GM23248 (cell line): ENCODE data around the gene LNX2. TPM values are rescaled to one million over a fixed set of nuclear protein-coding genes. Genes with fewer than 3 reads are reported as not detected.

Experiments
- DNase-seq: peaks from one replicate; pipeline ENCODE4 v3.0.0-alpha.2; 2015
- H2AFZ ChIP-seq: fragments of 200-600 bp; sonication (generic); 2 replicates; pipeline ENCODE4 v1.6.1; 2016; ENCODE audit warnings: antibody characterized with exemption
- H3F3A ChIP-seq: fragments of 200-600 bp; sonication (generic); 2 replicates; pipeline ENCODE4 v1.6.1; 2016; ENCODE audit warnings: mild to moderate bottlenecking, antibody characterized with exemption, mixed run types; ENCODE audit not compliant: insufficient read depth
- H3K27ac ChIP-seq: fragments of 200-600 bp; sonication (generic); 2 replicates; pipeline ENCODE4 v1.5.1; 2016; ENCODE audit warnings: mild to moderate bottlenecking
- H3K27me3 ChIP-seq: fragments of 200-600 bp; sonication (generic); replicated peaks from 2 replicates; pipeline ENCODE4 v1.6.1; 2016; ENCODE audit warnings: mild to moderate bottlenecking; ENCODE audit not compliant: insufficient read depth
- H3K36me3 ChIP-seq: fragments of 200-600 bp; sonication (generic); 2 replicates; pipeline ENCODE4 v1.6.1; 2016; ENCODE audit warnings: low read depth, mild to moderate bottlenecking
- H3K4me1 ChIP-seq: fragments of 200-600 bp; sonication (generic); 2 replicates; pipeline ENCODE4 v1.6.1; 2016; ENCODE audit warnings: mild to moderate bottlenecking; ENCODE audit not compliant: insufficient read depth
- H3K4me2 ChIP-seq: fragments of 200-600 bp; sonication (generic); one replicate; pipeline ENCODE4 v1.6.1; 2016; ENCODE audit warnings: mild to moderate bottlenecking; ENCODE audit not compliant: unreplicated experiment
- H3K4me3 ChIP-seq: fragments of 200-600 bp; sonication (generic); 2 replicates; pipeline ENCODE4 v1.5.1; 2016; ENCODE audit warnings: mild to moderate bottlenecking
- H3K79me2 ChIP-seq: fragments of 200-600 bp; sonication (generic); 2 replicates; pipeline ENCODE4 v1.6.1; 2016; ENCODE audit warnings: mild to moderate bottlenecking; ENCODE audit not compliant: insufficient read depth
- H3K9ac ChIP-seq: fragments of 200-600 bp; sonication (generic); 2 replicates; pipeline ENCODE4 v1.6.1; 2016; ENCODE audit warnings: mild to moderate bottlenecking
- H3K9me2 ChIP-seq: fragments of 200-600 bp; sonication (generic); 2 replicates; pipeline ENCODE4 v1.6.1; 2016; ENCODE audit warnings: mixed run types, mild to moderate bottlenecking, moderate library complexity; ENCODE audit not compliant: insufficient read depth
- H3K9me3 ChIP-seq: fragments of 200-600 bp; sonication (generic); one replicate; pipeline ENCODE4 v1.6.1; 2017; ENCODE audit warnings: low read depth
- H4K20me1 ChIP-seq: fragments of 200-600 bp; sonication (generic); 2 replicates; pipeline ENCODE4 v1.6.0; 2016; ENCODE audit not compliant: insufficient read depth
- EZH2 ChIP-seq: fragments of 200-600 bp; sonication (generic); IDR thresholded peaks from 2 replicates; pipeline ENCODE4 v1.6.1; 2018; ENCODE audit warnings: antibody characterized with exemption, mild to moderate bottlenecking; ENCODE audit not compliant: insufficient read depth, poor library complexity, severe bottlenecking
- EZH2phosphoT487 ChIP-seq: fragments of 200-600 bp; sonication (generic); IDR thresholded peaks from 2 replicates; pipeline ENCODE4 v1.6.1; 2018; ENCODE audit warnings: antibody characterized with exemption, moderate library complexity, mild to moderate bottlenecking, low read depth; ENCODE audit not compliant: insufficient read depth
- WGBS, 2 experiments: methylation state at CpG; one replicate each; pipeline ENCODE4 v1.1.6; 2015 to 2017; ENCODE audit warnings: low lambda C conversion rate in 2 of 2, low coverage in 1 of 2; ENCODE audit errors: missing lambda C conversion rate in 2 of 2; 5-methylcytosine and 5-hydroxymethylcytosine counted together
- in situ Hi-C: fragments of 300-500 bp; cut with MboI; formaldehyde crosslinking; loops from 2 replicates; pipeline ENCODE4 v1.15.0; 2020
- polyA plus RNA-seq: library from polyadenylated mRNA; unstranded; fragments of >200 nt; fragmentation: Nextera tagmentation; extraction: Ambion mirVana; gene quantifications from 2 replicates; pipeline ENCODE4 v1.2.1, GENCODE V29; 2016
- total RNA-seq: library from RNA; depleted of rRNA; stranded (reverse); fragments of >200 nt; shearing (Covaris generic); gene quantifications from 2 replicates; pipeline ENCODE4 v1.2.3, GENCODE V29; 2014

LNX2 gene
- total and polyA plus RNA-seq, 2 experiments from 2014 or later, result 2.0 to 2.6 TPM

GRCh38 chr13:27654816-27655215 is 34.5 kb upstream of the LNX2 start:
- H3K9me2 ChIP-seq, result no peaks in the 10 kb centered on the region
- H3K36me3 ChIP-seq, result peaks cover 13% of the 10 kb centered on the region
- WGBS, 2 experiments, result 100% methylated on average over 1 of the region's 1 CpG
- H3K4me1 ChIP-seq, result peaks cover 17% of the 10 kb centered on the region
- H4K20me1 ChIP-seq, result 0 out of 2 replicates have a peak, but pooled peaks cover 5% of the 10 kb centered on the region
- no peak for TF ChIP-seq EZH2
- no peak for TF ChIP-seq EZH2phosphoT487
- H3K9ac ChIP-seq, result no peak overlapping the region
- no peaks in the 10 kb centered on the region for H3K9me3 ChIP-seq
- no peaks in the 10 kb centered on the region for H3K27me3 ChIP-seq
- no peak for DNase-seq
- H3F3A ChIP-seq, result no peaks in the 10 kb centered on the region
- in situ Hi-C loops, result no loop called here
- no peak overlapping the region for H2AFZ ChIP-seq
- H3K4me3 ChIP-seq, result no peak overlapping the region
- no peak overlapping the region for H3K27ac ChIP-seq
- no peak overlapping the region for H3K4me2 ChIP-seq
- H3K79me2 ChIP-seq, result peaks cover 31% of the 10 kb centered on the region

- no peaks in the 10 kb centered on the region for H3K9me2 ChIP-seq
- H4K20me1 ChIP-seq, result 0 out of 2 replicates have a peak, but pooled peaks cover 5% of the 10 kb centered on the region
- H3K27ac ChIP-seq, result no peak overlapping the region
- H3K4me2 ChIP-seq, result no peak overlapping the region
- H3K9me3 ChIP-seq, result no peaks in the 10 kb centered on the region
- no peaks in the 10 kb centered on the region for H3K27me3 ChIP-seq
- WGBS, 2 experiments, result 49 to 50% methylated on average over 3 of the region's 3 CpGs
- H3K4me3 ChIP-seq, result no peak overlapping the region
- H3K4me1 ChIP-seq, result peaks cover 15% of the 10 kb centered on the region
- no peak overlapping the region for H3K9ac ChIP-seq
- peaks cover 21% of the 10 kb centered on the region for H3K36me3 ChIP-seq
- TF ChIP-seq EZH2, result no peak
- no peak for TF ChIP-seq EZH2phosphoT487
- no peak for DNase-seq
- peaks cover 31% of the 10 kb centered on the region for H3K79me2 ChIP-seq
- no peak overlapping the region for H2AFZ ChIP-seq
- H3F3A ChIP-seq, result no peaks in the 10 kb centered on the region
- in situ Hi-C loops, result no loop called here
These were observed 33.7 kb upstream of the LNX2 start for GRCh38 chr13:27654059-27654458.

GRCh38 chr13:27650312-27650711 is 30.0 kb upstream of the LNX2 start:
- Histone ChIP-seq H3K9me3 (no peaks in the 10 kb centered on the region), H2AFZ (no peak overlapping the region), H3K4me1 (no peaks in the 10 kb centered on the region), H3F3A (no peaks in the 10 kb centered on the region), H3K36me3 (peaks cover 26% of the 10 kb centered on the region), H4K20me1 (0 out of 2 replicates have a peak, but pooled peaks cover 1% of the 10 kb centered on the region), H3K79me2 (peaks cover 42% of the 10 kb centered on the region), H3K9me2 (no peaks in the 10 kb centered on the region), H3K4me2 (no peak overlapping the region), H3K9ac (no peak overlapping the region), H3K27ac (no peak overlapping the region), H3K4me3 (no peak overlapping the region), H3K27me3 (no peaks in the 10 kb centered on the region)
- WGBS, 2 experiments, result 100% methylated on average over 1 of the region's 1 CpG
- TF ChIP-seq EZH2phosphoT487, result no peak
- no peak for TF ChIP-seq EZH2
- in situ Hi-C loops, result no loop called here
- no peak for DNase-seq

GRCh38 chr13:27644302-27644701 is 24.0 kb upstream of the LNX2 start:
- H3F3A ChIP-seq, result peaks cover 11% of the 10 kb centered on the region; the same call in 1 of the 2 replicates
- no peak overlapping the region for H3K9ac ChIP-seq
- peaks cover 5% of the 10 kb centered on the region; the same call in 1 of the 2 replicates for H4K20me1 ChIP-seq
- H2AFZ ChIP-seq, result no peak overlapping the region
- H3K36me3 ChIP-seq, result peaks cover 7% of the 10 kb centered on the region
- no peaks in the 10 kb centered on the region for H3K27me3 ChIP-seq
- DNase-seq, result peak; percentile 83
- 0 to 3% methylated on average over 1 of the region's 1 CpG for WGBS, 2 experiments
- H3K4me3 ChIP-seq, result no peak overlapping the region
- TF ChIP-seq EZH2phosphoT487, result no peak
- no peak for TF ChIP-seq EZH2
- in situ Hi-C loops, result no loop called here
- H3K9me2 ChIP-seq, result no peaks in the 10 kb centered on the region
- peak overlapping the region; percentile 58 for H3K4me2 ChIP-seq
- H3K9me3 ChIP-seq, result no peaks in the 10 kb centered on the region
- H3K79me2 ChIP-seq, result peaks cover 76% of the 10 kb centered on the region
- H3K4me1 ChIP-seq, result peaks cover 21% of the 10 kb centered on the region
- H3K27ac ChIP-seq, result peak overlapping the region; percentile 11; the same call in 1 of the 2 replicates
